Right lobe of liver (tissue), 4 donors: ENCODE data around the gene LDLRAD3.

ENCODE experiments used
- POLR2A ChIP-seq: fragments of 450-650 bp; IDR thresholded peaks from one replicate; pipeline ENCODE4 v1.6.1; 2017; ENCODE audit warnings: antibody characterized with exemption, mild to moderate bottlenecking
- TF ChIP-seq, protein P1 (sequence below), 4 donors: fragments of 200-600 bp in 3 of 4; fragments of 450-650 bp in 1 of 4; IDR thresholded peaks; one replicate each; pipeline versions ENCODE4 v1.5.1 to v1.8.0; 2016 to 2022; ENCODE audit warnings: antibody characterized with exemption in 4 of 4, mild to moderate bottlenecking in 2 of 4
- donor health status: DM: no; HTN: no; CAD: no.
- donor health status: DM: no; HTN: no; CAD: no.
- donor health status: DM: no; HTN: yes; CAD: no.

DNA sequence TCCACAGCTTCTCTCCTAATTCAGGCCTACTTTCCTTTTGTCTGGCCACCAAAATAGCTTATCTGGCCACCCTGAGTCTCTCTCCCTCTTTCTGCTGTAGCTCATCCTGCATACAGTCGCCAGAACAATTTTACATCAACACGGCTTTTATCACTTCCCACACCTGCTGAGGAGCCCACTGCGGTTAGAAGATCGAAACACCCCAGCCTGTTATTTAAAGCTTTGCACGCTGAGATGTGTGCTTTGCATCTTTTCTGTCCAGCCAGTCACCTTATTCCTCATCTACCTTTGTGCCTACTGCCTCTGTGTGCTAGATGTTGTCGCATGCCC, 249.4 kb downstream of the LDLRAD3 start:
- TF ChIP-seq, protein P1, sequence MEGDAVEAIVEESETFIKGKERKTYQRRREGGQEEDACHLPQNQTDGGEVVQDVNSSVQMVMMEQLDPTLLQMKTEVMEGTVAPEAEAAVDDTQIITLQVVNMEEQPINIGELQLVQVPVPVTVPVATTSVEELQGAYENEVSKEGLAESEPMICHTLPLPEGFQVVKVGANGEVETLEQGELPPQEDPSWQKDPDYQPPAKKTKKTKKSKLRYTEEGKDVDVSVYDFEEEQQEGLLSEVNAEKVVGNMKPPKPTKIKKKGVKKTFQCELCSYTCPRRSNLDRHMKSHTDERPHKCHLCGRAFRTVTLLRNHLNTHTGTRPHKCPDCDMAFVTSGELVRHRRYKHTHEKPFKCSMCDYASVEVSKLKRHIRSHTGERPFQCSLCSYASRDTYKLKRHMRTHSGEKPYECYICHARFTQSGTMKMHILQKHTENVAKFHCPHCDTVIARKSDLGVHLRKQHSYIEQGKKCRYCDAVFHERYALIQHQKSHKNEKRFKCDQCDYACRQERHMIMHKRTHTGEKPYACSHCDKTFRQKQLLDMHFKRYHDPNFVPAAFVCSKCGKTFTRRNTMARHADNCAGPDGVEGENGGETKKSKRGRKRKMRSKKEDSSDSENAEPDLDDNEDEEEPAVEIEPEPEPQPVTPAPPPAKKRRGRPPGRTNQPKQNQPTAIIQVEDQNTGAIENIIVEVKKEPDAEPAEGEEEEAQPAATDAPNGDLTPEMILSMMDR (IDR thresholded peaks at IDR 0.05), result no peak
- TF ChIP-seq POLR2A, result no peak
